KMS-11 (cell line): ENCODE results near the gene CAST.

Experiments used
- H2AFZ ChIP-seq: fragments of 200-600 bp; sonication (generic); 2 replicates; pipeline ENCODE4 v1.6.1; 2016; ENCODE audit warnings: antibody characterized with exemption, mixed run types, low read depth
- H3K27ac ChIP-seq: fragments of 200-600 bp; sonication (generic); 2 replicates; pipeline ENCODE4 v1.6.1; 2016; ENCODE audit warnings: mild to moderate bottlenecking, mixed run types
- H3K27me3 ChIP-seq: fragments of 200-600 bp; sonication (generic); 2 replicates; pipeline ENCODE4 v1.6.1; 2017; ENCODE audit warnings: mild to moderate bottlenecking, low read depth, mixed run types, moderate library complexity; ENCODE audit not compliant: insufficient read depth
- H3K36me3 ChIP-seq: fragments of 200-600 bp; sonication (generic); 2 replicates; pipeline ENCODE4 v1.6.1; 2017; ENCODE audit warnings: mild to moderate bottlenecking, mixed run types; ENCODE audit not compliant: insufficient read depth
- H3K4me1 ChIP-seq: fragments of 200-600 bp; sonication (generic); 2 replicates; pipeline ENCODE4 v1.6.1; 2016; ENCODE audit warnings: mild to moderate bottlenecking, low read depth, mixed run types; ENCODE audit not compliant: poor library complexity, severe bottlenecking
- H3K4me2 ChIP-seq: fragments of 200-600 bp; sonication (generic); 2 replicates; pipeline ENCODE4 v1.7.0; 2016; ENCODE audit warnings: mild to moderate bottlenecking, mixed run types
- H3K4me3 ChIP-seq: fragments of 200-600 bp; sonication (generic); IDR thresholded peaks from 2 replicates; pipeline ENCODE4 v1.6.1; 2017; ENCODE audit warnings: low read depth, low read length, mixed read lengths; ENCODE audit not compliant: insufficient read depth
- H3K79me2 ChIP-seq: fragments of 200-600 bp; sonication (generic); 2 replicates; pipeline ENCODE4 v1.6.1; 2016; ENCODE audit warnings: low read depth, mixed run types; ENCODE audit not compliant: insufficient read depth
- H3K9ac ChIP-seq: fragments of 200-600 bp; sonication (generic); 2 replicates; pipeline ENCODE4 v1.6.1; 2016; ENCODE audit warnings: mild to moderate bottlenecking, mixed run types
- H4K20me1 ChIP-seq: fragments of 200-600 bp; sonication (generic); 2 replicates; pipeline ENCODE4 v1.6.1; 2016; ENCODE audit warnings: mild to moderate bottlenecking, mixed run types; ENCODE audit not compliant: insufficient read depth
- TF ChIP-seq, protein P1 (sequence below): fragments of 200-600 bp; sonication (generic); conservative IDR thresholded peaks from 2 replicates; pipeline ENCODE4 v1.6.1; 2017; ENCODE audit warnings: low read depth, mild to moderate bottlenecking, antibody characterized with exemption, low read length, moderate library complexity, mixed read lengths

The CAST gene

GRCh38 chr5:96718635-96719077 lies 56.5 kb downstream of the CAST start:
- no peak overlapping the region for H3K9ac ChIP-seq
- no peak overlapping the region for H2AFZ ChIP-seq
- no peaks in the 10 kb centered on the region for H3K36me3 ChIP-seq
- no peak overlapping the region for H3K27ac ChIP-seq
- no peaks in the 10 kb centered on the region for H3K27me3 ChIP-seq
- H4K20me1 ChIP-seq, result no peaks in the 10 kb centered on the region
- H3K4me1 ChIP-seq, result peaks cover 19% of the 10 kb centered on the region
- TF ChIP-seq, protein P1, sequence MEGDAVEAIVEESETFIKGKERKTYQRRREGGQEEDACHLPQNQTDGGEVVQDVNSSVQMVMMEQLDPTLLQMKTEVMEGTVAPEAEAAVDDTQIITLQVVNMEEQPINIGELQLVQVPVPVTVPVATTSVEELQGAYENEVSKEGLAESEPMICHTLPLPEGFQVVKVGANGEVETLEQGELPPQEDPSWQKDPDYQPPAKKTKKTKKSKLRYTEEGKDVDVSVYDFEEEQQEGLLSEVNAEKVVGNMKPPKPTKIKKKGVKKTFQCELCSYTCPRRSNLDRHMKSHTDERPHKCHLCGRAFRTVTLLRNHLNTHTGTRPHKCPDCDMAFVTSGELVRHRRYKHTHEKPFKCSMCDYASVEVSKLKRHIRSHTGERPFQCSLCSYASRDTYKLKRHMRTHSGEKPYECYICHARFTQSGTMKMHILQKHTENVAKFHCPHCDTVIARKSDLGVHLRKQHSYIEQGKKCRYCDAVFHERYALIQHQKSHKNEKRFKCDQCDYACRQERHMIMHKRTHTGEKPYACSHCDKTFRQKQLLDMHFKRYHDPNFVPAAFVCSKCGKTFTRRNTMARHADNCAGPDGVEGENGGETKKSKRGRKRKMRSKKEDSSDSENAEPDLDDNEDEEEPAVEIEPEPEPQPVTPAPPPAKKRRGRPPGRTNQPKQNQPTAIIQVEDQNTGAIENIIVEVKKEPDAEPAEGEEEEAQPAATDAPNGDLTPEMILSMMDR, result no peak
- no peak overlapping the region for H3K4me2 ChIP-seq
- no peaks in the 10 kb centered on the region for H3K79me2 ChIP-seq
- H3K4me3 ChIP-seq, result no peak overlapping the region

DNA sequence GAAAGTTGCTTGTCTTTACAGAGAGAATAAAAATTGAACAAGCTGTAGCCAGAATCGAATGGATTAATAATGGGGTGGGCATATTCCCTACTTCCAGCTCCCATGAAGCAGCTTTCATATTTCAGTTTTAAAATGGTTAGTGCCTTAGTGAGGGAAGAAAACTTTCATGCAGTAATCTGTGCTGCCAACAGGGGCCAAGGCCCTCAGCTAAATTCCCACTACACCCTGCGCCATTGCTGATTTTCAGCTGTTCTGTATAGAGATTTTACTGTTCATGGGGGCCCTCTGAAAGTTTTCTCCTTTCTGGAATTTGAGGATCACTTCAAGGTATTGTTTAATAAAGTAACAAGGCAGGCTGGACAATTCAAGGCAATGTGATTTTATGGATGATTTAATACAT lies 58.2 kb downstream of the CAST start:
- H3K4me3 ChIP-seq, result no peak overlapping the region
- H3K27me3 ChIP-seq, result no peaks in the 10 kb centered on the region
- no peak overlapping the region for H2AFZ ChIP-seq
- H3K27ac ChIP-seq, result no peak overlapping the region
- TF ChIP-seq, protein P1, result no peak; the same call in 1 of the 2 replicates
- H3K9ac ChIP-seq, result no peak overlapping the region
- H3K4me1 ChIP-seq, result peaks cover 3% of the 10 kb centered on the region
- H3K4me2 ChIP-seq, result no peak overlapping the region
- H4K20me1 ChIP-seq, result no peaks in the 10 kb centered on the region
- no peaks in the 10 kb centered on the region for H3K79me2 ChIP-seq
- no peaks in the 10 kb centered on the region for H3K36me3 ChIP-seq

- Histone ChIP-seq H3K36me3 (no peaks in the 10 kb centered on the region), H3K27ac (no peak overlapping the region), H3K27me3 (no peaks in the 10 kb centered on the region), H2AFZ (no peak overlapping the region), H3K4me1 (no peaks in the 10 kb centered on the region), H4K20me1 (no peaks in the 10 kb centered on the region), H3K9ac (no peak overlapping the region), H3K4me2 (no peak overlapping the region), H3K4me3 (no peak overlapping the region), H3K79me2 (no peaks in the 10 kb centered on the region)
- TF ChIP-seq, protein P1, result no peak
These were observed 59.3 kb downstream of the CAST start for GRCh38 chr5:96721351-96721977.

- no peaks in the 10 kb centered on the region for H3K4me1 ChIP-seq
- TF ChIP-seq, protein P1, result no peak
- H4K20me1 ChIP-seq, result no peaks in the 10 kb centered on the region
- H3K4me2 ChIP-seq, result no peak overlapping the region
- no peak overlapping the region for H3K9ac ChIP-seq
- H3K27me3 ChIP-seq, result no peaks in the 10 kb centered on the region
- no peak overlapping the region for H3K27ac ChIP-seq
- H2AFZ ChIP-seq, result no peak overlapping the region
- H3K36me3 ChIP-seq, result no peaks in the 10 kb centered on the region
- H3K79me2 ChIP-seq, result no peaks in the 10 kb centered on the region
- no peak overlapping the region for H3K4me3 ChIP-seq
These were observed 63.1 kb downstream of the CAST start for GRCh38 chr5:96725257-96725656.
